Activated effector memory CD4-positive, alpha-beta T cell treated with anti-CD3 and anti-CD28 coated beads, Interleukin-2, amount 50 U/mL, for 16 hours (primary cell): Measurements from ENCODE around the gene CHTOP.

Experiments used
- DNase-seq: peaks from one replicate; pipeline ENCODE4 v3.0.0-alpha.2; 2020

Gene CHTOP

DNA sequence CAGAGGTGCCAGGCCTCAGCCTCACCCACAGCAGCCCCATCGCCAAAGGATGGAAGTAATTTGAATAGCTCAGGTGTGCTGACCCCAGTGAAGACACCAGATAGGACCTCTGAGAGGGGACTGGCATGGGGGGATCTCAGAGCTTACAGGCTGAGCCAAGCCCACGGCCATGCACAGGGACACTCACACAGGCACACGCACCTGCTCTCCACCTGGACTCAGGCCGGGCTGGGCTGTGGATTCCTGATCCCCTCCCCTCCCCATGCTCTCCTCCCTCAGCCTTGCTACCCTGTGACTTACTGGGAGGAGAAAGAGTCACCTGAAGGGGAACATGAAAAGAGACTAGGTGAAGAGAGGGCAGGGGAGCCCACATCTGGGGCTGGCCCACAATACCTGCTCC is 59.6 kb downstream of the CHTOP start:
- DNase-seq, result no peak
